Neural progenitor cell (in vitro differentiated cells): ENCODE data around the gene UBA1. TPM values are rescaled to one million over a fixed set of nuclear protein-coding genes. Genes with fewer than 3 reads are reported as not detected.

ENCODE experiments used
- DNase-seq: peaks from one replicate; pipeline ENCODE4 v3.0.0-alpha.2; 2016; ENCODE audit warnings: low spot score
- H2AFZ ChIP-seq: fragments of 200-600 bp; sonication (generic); replicated peaks from 2 replicates; pipeline ENCODE4 v1.6.1; 2016; ENCODE audit warnings: antibody characterized with exemption
- H3F3A ChIP-seq: fragments of 200-600 bp; sonication (generic); 2 replicates; pipeline ENCODE4 v1.6.1; 2016; ENCODE audit warnings: antibody characterized with exemption, low read depth
- H3K27ac ChIP-seq: fragments of 200-600 bp; sonication (generic); 2 replicates; pipeline ENCODE4 v1.5.1; 2016; ENCODE audit warnings: mild to moderate bottlenecking
- H3K27me3 ChIP-seq: fragments of 200-600 bp; sonication (generic); 2 replicates; pipeline ENCODE4 v1.6.1; 2016; ENCODE audit warnings: mild to moderate bottlenecking, moderate library complexity
- H3K36me3 ChIP-seq: fragments of 200-600 bp; sonication (generic); 2 replicates; pipeline ENCODE4 v1.5.1; 2016
- H3K4me1 ChIP-seq: fragments of 200-600 bp; sonication (generic); 2 replicates; pipeline ENCODE4 v1.6.1; 2016; ENCODE audit warnings: mixed run types
- H3K4me2 ChIP-seq: fragments of 200-600 bp; sonication (generic); 2 replicates; pipeline ENCODE4 v1.6.1; 2016
- H3K4me3 ChIP-seq: fragments of 200-600 bp; sonication (generic); 2 replicates; pipeline ENCODE4 v1.5.1; 2016
- H3K79me2 ChIP-seq: fragments of 200-600 bp; sonication (generic); 2 replicates; pipeline ENCODE4 v1.6.1; 2016; ENCODE audit warnings: low read depth
- H3K9ac ChIP-seq: fragments of 200-600 bp; sonication (generic); 2 replicates; pipeline ENCODE4 v1.6.1; 2016
- H3K9me3 ChIP-seq: fragments of 200-600 bp; sonication (generic); 2 replicates; pipeline ENCODE4 v1.5.1; 2016; ENCODE audit warnings: low read depth
- H4K20me1 ChIP-seq: fragments of 200-600 bp; sonication (generic); 2 replicates; pipeline ENCODE4 v1.6.1; 2016; ENCODE audit warnings: low read depth
- H3K27ac Mint-ChIP-seq: 3 replicates; pipeline ENCODE4 v1.8.0; 2021; ENCODE audit warnings: mixed read lengths
- H3K27me3 Mint-ChIP-seq: 2 replicates; pipeline ENCODE4 v1.8.0; 2022; ENCODE audit warnings: low read depth, mild to moderate bottlenecking, inconsistent platforms, moderate library complexity, mixed read lengths; ENCODE audit not compliant: insufficient read depth
- H3K36me3 Mint-ChIP-seq: 3 replicates; pipeline ENCODE4 v1.8.0; 2021; ENCODE audit warnings: mixed read lengths
- H3K4me1 Mint-ChIP-seq: 3 replicates; pipeline ENCODE4 v1.8.0; 2021; ENCODE audit warnings: mixed read lengths
- H3K4me3 Mint-ChIP-seq: 3 replicates; pipeline ENCODE4 v1.8.0; 2021; ENCODE audit warnings: mild to moderate bottlenecking, moderate library complexity, mixed read lengths
- H3K9me3 Mint-ChIP-seq: 3 replicates; pipeline ENCODE4 v1.8.0; 2020; ENCODE audit warnings: mixed read lengths
- EZH2 ChIP-seq: fragments of 200-600 bp; sonication (generic); IDR thresholded peaks from 2 replicates; pipeline ENCODE4 v1.6.1; 2017; ENCODE audit warnings: antibody characterized with exemption, mild to moderate bottlenecking, moderate library complexity
- EZH2phosphoT487 ChIP-seq: fragments of 200-600 bp; sonication (generic); IDR thresholded peaks from 2 replicates; pipeline ENCODE4 v1.6.1; 2017; ENCODE audit warnings: antibody characterized with exemption
- total RNA-seq: library from RNA; depleted of rRNA; stranded (reverse); fragments of >200 nt; gene quantifications from 2 replicates; pipeline ENCODE4 v1.2.3, GENCODE V29; 2015; ENCODE audit warnings: low replicate concordance
- TF ChIP-seq, protein P1 (sequence below): fragments of 200-600 bp; sonication (generic); IDR thresholded peaks from 2 replicates; pipeline ENCODE4 v1.5.1; 2017; ENCODE audit warnings: antibody characterized with exemption, mild to moderate bottlenecking

The UBA1 gene
- total RNA-seq, 1 donor from 2014 or later = 291 TPM

GRCh38 chrX:47226531-47227333, 33.1 kb downstream of the UBA1 start:
- Histone ChIP-seq H4K20me1 (peaks cover 23% of the 10 kb centered on the region), H3K9ac (no peak overlapping the region), H2AFZ (no peak overlapping the region), H3K27me3 (no peaks in the 10 kb centered on the region), H3K9me3 (no peaks in the 10 kb centered on the region), H3K4me1 (no peaks in the 10 kb centered on the region), H3K27ac (no peak overlapping the region), H3K79me2 (peaks cover 20% of the 10 kb centered on the region), H3F3A (peaks cover 23% of the 10 kb centered on the region), H3K4me3 (no peak overlapping the region), H3K4me2 (no peak overlapping the region), H3K36me3 (peaks cover 8% of the 10 kb centered on the region)
- H3K36me3 Mint-ChIP-seq = peaks cover 42% of the 10 kb centered on the region
- no peak overlapping the region for H3K27ac Mint-ChIP-seq
- H3K4me1 Mint-ChIP-seq = peaks cover 13% of the 10 kb centered on the region
- peaks cover 7% of the 10 kb centered on the region for H3K27me3 Mint-ChIP-seq
- H3K9me3 Mint-ChIP-seq = no peaks in the 10 kb centered on the region
- no peak for TF ChIP-seq EZH2
- TF ChIP-seq, protein P1, sequence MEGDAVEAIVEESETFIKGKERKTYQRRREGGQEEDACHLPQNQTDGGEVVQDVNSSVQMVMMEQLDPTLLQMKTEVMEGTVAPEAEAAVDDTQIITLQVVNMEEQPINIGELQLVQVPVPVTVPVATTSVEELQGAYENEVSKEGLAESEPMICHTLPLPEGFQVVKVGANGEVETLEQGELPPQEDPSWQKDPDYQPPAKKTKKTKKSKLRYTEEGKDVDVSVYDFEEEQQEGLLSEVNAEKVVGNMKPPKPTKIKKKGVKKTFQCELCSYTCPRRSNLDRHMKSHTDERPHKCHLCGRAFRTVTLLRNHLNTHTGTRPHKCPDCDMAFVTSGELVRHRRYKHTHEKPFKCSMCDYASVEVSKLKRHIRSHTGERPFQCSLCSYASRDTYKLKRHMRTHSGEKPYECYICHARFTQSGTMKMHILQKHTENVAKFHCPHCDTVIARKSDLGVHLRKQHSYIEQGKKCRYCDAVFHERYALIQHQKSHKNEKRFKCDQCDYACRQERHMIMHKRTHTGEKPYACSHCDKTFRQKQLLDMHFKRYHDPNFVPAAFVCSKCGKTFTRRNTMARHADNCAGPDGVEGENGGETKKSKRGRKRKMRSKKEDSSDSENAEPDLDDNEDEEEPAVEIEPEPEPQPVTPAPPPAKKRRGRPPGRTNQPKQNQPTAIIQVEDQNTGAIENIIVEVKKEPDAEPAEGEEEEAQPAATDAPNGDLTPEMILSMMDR = no peak
- TF ChIP-seq EZH2phosphoT487 = no peak
- no peak for DNase-seq
- H3K4me3 Mint-ChIP-seq = no peak overlapping the region

DNA sequence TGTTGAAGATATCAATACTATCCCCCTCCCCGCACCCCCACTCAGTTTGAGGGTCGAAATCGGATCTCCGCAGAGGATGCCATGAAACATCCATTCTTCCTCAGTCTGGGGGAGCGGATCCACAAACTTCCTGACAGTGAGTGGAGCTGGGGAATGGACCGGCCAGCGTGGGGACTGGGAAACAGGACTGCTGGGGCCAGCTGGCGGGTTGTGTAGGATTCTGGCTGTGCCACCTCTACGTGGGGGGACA, 33.6 kb downstream of the UBA1 start:
- H3K9me3 Mint-ChIP-seq = no peaks in the 10 kb centered on the region
- H2AFZ ChIP-seq = no peak overlapping the region
- H3K4me1 Mint-ChIP-seq = peaks cover 13% of the 10 kb centered on the region
- no peaks in the 10 kb centered on the region for H3K27me3 ChIP-seq
- peaks cover 42% of the 10 kb centered on the region for H3K36me3 Mint-ChIP-seq
- H3K9me3 ChIP-seq = no peaks in the 10 kb centered on the region
- peaks cover 18% of the 10 kb centered on the region for H4K20me1 ChIP-seq
- TF ChIP-seq EZH2 (no peak), EZH2phosphoT487 (no peak)
- TF ChIP-seq, protein P1 = no peak
- H3K27ac Mint-ChIP-seq = no peak overlapping the region
- H3K27ac ChIP-seq = no peak overlapping the region
- no peaks in the 10 kb centered on the region for H3K4me1 ChIP-seq
- H3K4me3 Mint-ChIP-seq = no peak overlapping the region
- no peak overlapping the region for H3K4me2 ChIP-seq
- no peak overlapping the region for H3K4me3 ChIP-seq
- H3K79me2 ChIP-seq = peaks cover 20% of the 10 kb centered on the region
- DNase-seq = no peak
- peaks cover 8% of the 10 kb centered on the region for H3K36me3 ChIP-seq
- H3K27me3 Mint-ChIP-seq = peaks cover 4% of the 10 kb centered on the region
- peaks cover 29% of the 10 kb centered on the region for H3F3A ChIP-seq
- H3K9ac ChIP-seq = no peak overlapping the region

DNA sequence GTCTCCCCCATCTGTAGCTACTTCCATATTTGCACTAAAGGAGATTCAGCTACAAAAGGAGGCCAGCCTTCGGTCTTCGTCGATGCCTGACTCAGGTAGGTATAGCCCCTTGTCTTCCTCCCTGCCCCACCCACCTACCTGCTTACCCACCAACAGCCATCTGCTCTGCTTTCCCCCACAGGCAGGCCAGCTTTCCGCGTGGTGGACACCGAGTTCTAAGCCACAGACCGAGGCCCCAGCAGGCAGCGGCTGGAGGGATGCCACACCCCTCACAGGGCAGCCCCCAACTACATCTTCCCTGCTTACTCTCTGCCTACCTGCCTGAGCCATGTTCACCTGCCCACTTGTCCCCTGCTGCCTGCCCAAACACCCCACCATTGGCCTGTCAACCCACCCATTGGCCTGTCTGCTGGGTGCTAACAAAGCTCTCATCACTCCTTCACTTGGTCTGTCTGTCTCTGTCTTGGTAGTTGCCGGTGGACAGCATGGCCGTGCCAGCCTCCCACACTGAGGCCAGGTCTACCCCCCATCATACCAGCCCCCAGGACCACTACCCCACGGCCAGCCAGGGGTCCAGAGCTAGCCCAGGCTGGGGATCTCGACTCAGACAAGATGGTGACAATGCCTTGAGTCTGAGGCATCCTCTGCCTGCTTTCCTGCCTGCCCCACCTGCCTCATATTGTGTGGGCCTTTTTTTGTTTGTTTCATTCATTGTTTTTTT, 35.1 kb downstream of the UBA1 start:
- Histone ChIP-seq H3F3A (peaks cover 40% of the 10 kb centered on the region), H3K9me3 (no peaks in the 10 kb centered on the region), H3K36me3 (peaks cover 8% of the 10 kb centered on the region), H3K4me2 (no peak overlapping the region), H4K20me1 (peaks cover 8% of the 10 kb centered on the region), H3K9ac (no peak overlapping the region), H3K27ac (no peak overlapping the region), H3K4me1 (no peaks in the 10 kb centered on the region), H3K79me2 (peaks cover 11% of the 10 kb centered on the region), H3K27me3 (no peaks in the 10 kb centered on the region), H2AFZ (no peak overlapping the region), H3K4me3 (no peak overlapping the region)
- H3K36me3 Mint-ChIP-seq = peaks cover 43% of the 10 kb centered on the region
- no peak overlapping the region for H3K4me3 Mint-ChIP-seq
- H3K27ac Mint-ChIP-seq = no peak overlapping the region
- TF ChIP-seq, protein P1 = no peak
- no peak for TF ChIP-seq EZH2phosphoT487
- no peaks in the 10 kb centered on the region for H3K9me3 Mint-ChIP-seq
- no peak for DNase-seq
- H3K4me1 Mint-ChIP-seq = peaks cover 10% of the 10 kb centered on the region
- H3K27me3 Mint-ChIP-seq = peaks cover 10% of the 10 kb centered on the region
